Esophagus muscularis mucosa (tissue), 3 donors: Measurements from ENCODE around the gene GABPB1.

Experiments used
- CTCF ChIP-seq, 3 experiments: fragments of 200-600 bp in 2 of 3; fragments of 450-650 bp in 1 of 3; sonication (generic) in 2 of 3; IDR thresholded peaks; one replicate each; pipeline ENCODE4 v1.5.1; 2017 to 2019; ENCODE audit warnings: antibody characterized with exemption in 3 of 3, mild to moderate bottlenecking in 2 of 3, moderate library complexity in 1 of 3
- POLR2A ChIP-seq: fragments of 450-650 bp; IDR thresholded peaks from one replicate; pipeline ENCODE4 v1.6.1; 2017; ENCODE audit warnings: antibody characterized with exemption, moderate library complexity, mild to moderate bottlenecking, low read depth
- POLR2AphosphoS5 ChIP-seq, 2 donors: sonication (generic); formaldehyde crosslinking; IDR thresholded peaks; one replicate each; pipeline ENCODE4 v1.6.1; 2017; ENCODE audit warnings: antibody characterized with exemption in 2 of 2

GRCh38 chr15:50345298-50345697 is 9.7 kb downstream of the GABPB1 start:
- TF ChIP-seq POLR2A = no peak
- TF ChIP-seq CTCF (IDR thresholded peaks at IDR 0.05) = no peak
- no peak for TF ChIP-seq POLR2AphosphoS5 (IDR thresholded peaks at IDR 0.05)
